NOMO-1 (cell line): ENCODE measurements around the gene SLC39A9.
"Not testable (repeated sequence)": the region's sequence is repeated elsewhere in the genome, so short reads cannot be mapped to it uniquely, and the experiment has no call there.

Experiments used
- DNase-seq, 2 experiments: peaks; one replicate each; lab custom pipeline; 2025; ENCODE audit not compliant: unreplicated experiment in 2 of 2; lab: John Stamatoyannopoulos, UW

The SLC39A9 gene

DNA sequence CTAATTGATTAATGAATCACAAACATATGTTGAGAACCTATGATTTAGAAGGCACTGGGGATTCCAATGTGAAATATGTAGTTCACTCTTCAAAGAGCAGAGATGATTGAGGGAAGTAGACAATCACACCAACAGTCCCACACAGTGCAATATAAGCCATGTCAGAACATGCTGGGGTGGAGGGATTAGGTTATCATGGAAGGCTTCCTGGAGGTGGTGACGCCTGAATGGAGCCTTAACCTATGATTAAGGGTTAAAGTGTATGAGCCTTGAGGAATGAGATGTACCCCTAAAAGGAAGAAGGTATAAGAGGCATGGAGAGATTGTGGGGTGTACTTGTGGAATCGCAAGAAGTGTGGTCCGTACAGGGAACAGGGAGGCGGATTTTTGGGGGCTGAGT lies 31.7 kb upstream of the SLC39A9 start:
- no peak for DNase-seq

DNA sequence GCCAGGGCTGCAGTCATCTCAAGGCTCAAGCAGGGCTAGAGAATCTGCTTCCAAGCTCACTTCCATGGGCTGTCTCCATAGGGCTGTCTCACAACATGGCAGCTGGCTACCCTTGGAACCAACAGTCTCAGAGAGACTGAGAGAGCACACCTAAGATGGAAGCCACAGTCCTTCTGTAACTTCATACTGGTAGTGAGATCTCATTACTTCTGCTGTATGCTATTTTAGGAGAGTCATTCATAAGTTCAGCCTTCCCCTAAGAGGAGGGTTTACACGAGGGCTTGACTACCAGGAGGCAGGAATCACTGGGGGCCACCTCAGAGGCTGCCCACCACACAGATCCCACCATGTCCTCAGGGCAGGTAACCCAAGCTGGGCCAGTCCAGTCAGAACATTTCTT lies 30.1 kb upstream of the SLC39A9 start:
- DNase-seq = no peak

DNA sequence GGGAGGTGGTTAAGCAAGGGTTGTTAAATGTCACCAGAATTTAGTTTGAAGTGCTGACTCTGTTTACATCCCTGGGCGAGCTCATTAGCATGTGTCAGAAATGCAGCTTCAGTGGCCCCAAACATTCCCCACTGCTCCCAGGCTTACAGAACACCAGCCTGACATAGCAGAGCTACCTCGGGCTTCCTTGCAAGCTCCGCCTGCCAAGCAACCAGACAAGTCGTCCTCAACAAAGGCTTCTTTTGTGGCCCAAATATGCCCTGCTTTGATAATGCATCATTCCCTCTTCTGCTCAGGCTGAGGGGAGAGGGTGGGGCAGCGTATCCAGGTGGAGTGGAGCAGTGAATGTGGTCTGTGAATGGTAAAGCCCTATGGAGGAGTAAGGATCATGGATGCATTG lies 28.4 kb upstream of the SLC39A9 start:
- no peak for DNase-seq

DNA sequence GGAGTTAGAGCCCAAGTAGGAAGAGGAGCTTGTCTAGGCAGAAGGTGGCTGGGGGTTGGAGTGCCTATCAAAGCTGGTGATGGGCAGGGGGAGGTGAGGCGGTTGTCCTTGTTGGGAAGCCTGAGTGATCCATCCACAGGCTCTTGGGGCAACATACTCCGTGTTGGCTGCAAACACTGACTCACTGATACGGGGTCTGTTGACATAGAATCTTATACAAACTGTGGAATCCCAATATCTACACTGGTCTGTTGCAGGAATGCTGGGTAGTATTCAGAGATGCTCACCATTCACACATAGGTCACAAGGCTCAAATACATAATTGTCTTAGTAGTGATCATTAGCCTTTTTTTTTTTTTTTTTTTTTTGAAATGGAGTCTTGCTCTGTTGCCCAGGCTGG lies 26.3 kb upstream of the SLC39A9 start:
- no peak for DNase-seq

DNA sequence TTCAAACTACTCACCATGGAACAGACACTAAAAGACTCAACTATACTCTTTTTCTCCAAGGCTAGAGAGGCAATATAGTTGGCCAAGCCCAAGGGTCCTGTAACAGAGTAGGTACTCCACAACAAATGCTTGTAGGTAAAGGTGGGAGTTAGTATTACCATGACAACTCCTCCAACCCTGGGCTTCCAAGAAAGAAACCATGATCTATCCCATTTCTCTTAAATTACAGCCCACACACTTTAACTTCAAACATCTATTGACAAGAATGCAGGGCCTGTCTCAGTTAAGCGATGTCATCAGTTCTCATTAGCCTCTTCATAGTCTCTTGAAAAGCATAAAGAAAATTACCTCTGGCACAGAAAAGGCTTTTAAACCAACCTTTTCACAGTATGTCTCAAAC lies 25.4 kb upstream of the SLC39A9 start:
- DNase-seq = no peak

DNA sequence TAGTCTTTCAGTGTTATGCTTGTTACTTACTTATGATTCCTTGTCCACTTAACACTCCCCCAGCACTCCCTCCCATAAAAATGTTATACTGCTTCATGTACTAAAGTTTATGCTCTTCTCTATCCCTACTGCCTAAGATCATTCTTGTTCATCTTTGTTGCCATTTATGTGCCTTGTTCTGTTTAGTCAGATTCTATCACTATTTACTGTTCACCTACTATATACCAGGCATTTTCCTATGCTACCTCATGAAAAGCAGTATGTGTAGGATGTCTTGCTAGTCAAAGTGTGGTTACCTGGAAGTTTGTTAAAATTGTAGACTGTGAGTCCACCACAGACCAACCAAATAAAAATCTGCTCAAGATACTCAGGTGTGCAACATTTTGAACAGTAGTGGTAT lies 24.3 kb upstream of the SLC39A9 start:
- DNase-seq = no peak

DNA sequence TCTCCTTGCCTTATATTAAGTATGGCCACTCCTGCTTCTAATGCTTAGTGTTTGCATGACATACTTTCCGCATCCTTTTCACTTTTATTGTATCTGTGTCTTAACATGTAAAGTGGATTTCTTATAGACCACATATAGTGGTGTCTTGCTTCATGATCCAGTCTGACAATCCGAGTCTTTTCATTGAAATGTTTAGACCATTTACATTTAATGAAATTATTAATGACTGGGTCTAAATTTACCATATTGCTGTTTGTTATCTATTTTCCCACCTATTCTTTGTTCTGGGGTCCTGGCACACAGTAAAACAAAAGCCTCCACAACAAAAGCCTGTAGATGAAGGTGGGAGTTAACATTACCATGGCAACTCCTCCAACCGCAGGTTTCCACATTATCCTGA lies 23.3 kb upstream of the SLC39A9 start:
- no peak for DNase-seq

DNA sequence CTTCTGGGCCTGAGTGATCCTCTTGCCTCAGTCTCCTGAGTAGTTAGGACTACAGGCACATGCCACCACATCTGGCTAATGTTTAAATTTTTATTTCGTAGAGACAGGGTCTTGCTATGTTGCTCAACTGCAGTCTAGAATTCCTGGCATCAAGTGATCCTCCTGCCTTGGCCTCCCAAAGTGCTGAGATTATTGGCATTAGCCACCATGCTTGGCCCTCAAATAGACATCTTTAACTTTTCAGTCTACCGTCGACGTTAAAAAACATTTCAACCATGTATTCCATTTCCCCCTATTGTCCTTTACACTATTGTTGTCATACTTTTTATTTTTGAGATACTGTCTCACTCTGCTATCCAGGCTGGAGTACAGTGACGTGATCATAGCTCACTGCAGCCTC lies 22.8 kb upstream of the SLC39A9 start:
- no peak for DNase-seq

DNA sequence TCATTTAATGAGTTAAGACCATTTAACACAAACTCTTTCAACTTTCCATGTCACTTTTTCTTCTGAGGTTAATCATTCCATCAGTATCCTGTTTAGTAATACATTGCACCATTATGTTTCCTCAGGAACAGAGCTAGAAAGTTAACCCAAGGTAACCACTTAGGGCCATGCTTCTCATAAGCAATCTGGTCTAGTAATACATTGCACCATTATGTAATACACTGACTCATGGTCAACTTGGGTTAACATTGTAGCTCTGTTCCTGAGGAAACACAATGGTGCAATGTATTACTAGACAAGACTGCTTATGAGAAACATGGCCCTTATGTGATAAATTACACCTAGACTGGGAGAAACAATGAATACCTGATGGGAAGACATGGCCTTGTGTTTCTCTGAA lies 22.1 kb upstream of the SLC39A9 start:
- DNase-seq = peak; percentile 12 to 30

DNA sequence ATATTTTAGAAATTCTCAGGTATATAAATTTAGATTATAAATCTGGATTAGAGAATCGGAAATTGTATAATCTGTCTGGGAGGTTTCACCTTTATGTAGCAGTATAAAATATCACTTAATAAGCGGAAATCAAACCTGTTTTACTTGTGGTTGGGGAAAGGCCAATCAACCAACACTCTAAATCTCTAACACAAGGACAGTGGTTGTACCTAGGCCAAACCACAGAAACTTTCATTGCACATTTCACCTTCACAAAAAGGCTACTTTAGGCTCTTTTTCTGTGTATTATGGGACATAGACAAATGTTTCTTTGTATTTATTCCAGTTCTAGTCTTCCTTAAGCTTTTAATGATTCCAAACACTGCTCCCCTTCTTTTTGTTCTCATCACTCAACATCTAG lies 20.2 kb upstream of the SLC39A9 start:
- DNase-seq = no peak

DNA sequence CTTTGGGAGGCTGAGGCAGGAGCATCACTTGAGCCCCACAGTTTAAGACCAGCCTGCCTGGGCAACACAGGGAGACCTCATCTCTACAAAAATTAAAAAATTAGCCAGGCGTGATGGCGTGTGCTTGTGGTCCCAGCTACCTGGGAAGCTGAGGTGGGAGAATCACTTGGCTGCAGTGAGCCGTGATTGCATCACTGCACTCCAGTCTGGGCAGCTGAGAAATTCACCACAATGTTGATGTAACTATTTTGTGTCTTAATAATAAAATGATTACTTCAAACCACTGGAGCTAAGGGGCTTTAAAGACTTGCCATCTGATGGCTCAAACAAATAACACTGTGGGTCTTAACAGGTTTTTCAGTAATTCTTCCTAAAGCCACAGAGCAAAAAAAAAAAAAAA lies 11.2 kb upstream of the SLC39A9 start:
- DNase-seq = no peak

DNA sequence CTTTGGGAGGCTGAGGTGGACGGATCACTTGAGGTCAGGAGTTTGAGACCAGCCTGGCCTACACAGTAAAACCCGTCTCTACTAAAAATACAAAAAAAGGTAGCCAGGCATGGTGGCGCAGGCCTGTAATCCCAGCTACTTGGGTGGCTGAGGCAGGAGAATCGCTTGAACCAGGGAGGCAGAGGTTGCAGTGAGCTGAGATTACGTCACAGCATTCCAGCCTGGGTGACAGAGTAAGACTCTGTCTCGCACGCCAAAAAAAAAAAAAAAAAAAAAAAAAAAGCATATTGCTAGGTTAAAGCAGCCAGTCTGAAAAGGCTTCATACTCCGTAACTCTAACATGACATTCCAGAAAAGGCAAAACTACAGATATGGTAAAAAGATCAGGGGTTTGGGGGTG lies 7.1 kb upstream of the SLC39A9 start:
- not testable (repeated sequence) for DNase-seq

DNA sequence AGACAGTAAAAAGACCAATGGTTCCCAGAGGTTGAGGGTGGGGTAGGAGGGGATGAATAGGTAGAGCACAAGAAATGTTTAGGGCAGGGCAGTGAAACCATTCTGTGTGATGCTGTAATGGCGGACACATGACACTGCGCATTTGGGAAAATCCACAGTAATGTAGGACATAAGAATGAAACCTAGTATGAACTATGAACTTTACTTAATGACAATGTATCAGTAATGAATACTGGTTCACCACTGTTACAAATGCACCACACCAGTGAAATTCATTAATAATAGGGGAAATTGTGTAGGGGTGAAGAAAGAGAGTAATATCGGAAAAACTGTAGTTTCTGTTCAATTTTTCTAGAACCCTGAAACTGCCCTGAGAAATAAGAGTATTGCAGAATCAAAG lies 6.0 kb upstream of the SLC39A9 start:
- no peak for DNase-seq

DNA sequence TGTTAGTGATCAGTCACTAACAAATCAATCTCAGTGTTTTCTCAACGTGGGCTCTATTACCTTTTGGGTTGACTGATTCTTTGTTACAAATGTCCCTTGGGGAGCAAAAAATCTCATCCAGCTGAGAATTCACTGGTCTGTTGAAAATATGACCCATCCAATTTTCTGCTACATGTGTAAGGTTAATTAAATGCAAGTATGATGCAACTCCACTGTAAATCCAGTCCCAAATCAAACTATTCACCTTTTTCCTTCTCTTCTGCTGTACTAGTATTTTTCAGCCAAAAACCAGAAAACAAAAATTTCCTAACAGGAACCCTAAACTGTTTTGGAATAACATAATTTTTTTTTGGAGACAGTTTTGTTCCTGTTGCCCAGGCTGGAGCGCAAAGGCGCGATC lies 2.6 kb upstream of the SLC39A9 start:
- DNase-seq = no peak

DNA sequence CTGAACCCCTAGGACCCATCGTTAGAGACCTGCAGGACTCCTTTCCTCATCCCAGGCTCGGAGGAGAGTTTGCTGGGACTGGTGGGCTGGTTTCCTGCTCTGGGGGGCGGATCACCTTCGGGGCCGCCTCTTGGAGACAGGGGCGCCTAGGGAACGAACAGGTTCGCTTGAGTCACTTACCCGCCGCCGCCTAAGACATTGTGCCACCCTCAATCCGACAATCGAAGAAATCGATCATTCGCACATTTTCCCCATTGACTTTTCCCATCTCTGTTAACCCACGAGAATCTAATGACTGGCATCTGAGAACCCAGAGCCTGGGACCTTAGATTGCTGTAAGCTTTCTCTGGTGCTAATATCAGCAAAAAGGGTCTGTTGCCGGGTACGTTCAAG lies 322 bp downstream of the SLC39A9 start:
- DNase-seq = no peak

DNA sequence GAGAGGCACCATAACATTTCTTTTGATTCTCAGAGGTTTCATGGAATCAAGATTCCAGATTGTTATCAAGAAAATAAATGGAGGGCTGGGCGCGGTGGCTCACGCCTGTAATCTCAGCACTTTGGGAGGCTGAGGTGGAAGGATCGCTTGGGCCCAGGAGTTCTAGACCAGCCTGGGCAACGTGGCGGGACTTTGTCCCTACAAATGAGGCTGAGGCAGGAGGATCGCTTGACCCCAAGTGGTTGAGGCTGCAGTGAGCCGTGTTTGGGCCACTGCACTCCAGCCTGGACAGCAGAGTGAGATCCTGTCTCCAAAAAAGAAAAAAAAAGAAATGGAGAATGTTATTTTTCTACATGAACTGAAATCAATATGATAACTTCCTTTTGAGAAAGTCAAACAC lies 1.3 kb downstream of the SLC39A9 start:
- DNase-seq = no peak

DNA sequence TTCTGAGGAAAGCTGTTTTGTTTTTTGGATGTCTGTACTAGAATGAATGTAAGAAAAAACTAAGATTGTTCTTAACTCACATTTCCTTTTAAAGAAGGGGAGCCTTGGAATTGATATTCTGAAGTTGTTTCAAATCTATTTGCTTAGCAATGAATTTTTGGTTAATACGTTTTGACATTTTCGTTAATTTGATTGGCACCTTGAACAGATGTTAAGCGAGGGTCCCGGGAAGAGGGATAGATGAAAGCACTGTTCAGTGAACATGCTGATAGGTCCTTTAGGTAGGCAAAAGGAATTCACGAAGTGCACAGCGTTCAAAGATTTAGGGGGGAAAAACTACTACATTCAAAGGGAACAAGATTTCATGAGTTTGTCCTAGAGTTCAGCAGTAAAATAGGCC lies 1.7 kb downstream of the SLC39A9 start:
- no peak for DNase-seq

DNA sequence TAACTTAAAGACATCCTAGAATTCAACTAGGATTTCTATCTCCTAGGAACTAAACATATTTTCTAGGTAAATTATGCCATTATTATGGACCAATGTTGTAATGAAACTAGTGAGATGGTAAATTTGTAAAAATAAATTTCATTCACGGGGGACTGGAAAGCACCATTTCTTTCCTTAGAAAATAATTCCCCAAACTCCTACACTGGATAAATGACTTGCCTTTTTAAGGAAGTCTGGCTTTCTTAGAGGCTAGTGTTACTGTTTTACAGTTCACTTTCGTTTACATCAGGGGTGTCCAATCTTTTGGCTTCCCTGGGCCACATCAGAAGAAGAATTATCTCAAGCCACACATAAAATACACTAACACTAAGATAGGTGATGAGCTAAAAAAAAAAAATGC lies 3.3 kb downstream of the SLC39A9 start:
- DNase-seq = no peak

DNA sequence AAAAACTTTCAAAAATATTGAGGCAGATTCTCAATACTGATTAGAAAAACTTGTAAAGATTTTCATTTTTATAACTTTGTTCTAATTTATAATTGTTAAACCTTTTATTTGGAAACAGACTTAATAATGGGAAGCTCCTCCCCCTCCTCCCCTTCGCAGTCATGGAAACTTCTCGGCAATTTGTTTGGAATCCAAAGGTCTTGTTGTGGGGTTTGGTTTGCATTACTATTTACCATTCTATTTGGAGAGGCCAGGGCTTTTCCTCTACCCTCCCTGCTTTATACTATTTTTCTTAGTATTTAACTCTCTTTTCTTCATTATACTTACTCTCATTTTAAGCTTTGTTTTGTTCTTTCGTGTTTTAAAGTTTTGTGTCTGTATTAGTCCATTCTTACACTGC lies 6.0 kb downstream of the SLC39A9 start:
- DNase-seq = no peak

DNA sequence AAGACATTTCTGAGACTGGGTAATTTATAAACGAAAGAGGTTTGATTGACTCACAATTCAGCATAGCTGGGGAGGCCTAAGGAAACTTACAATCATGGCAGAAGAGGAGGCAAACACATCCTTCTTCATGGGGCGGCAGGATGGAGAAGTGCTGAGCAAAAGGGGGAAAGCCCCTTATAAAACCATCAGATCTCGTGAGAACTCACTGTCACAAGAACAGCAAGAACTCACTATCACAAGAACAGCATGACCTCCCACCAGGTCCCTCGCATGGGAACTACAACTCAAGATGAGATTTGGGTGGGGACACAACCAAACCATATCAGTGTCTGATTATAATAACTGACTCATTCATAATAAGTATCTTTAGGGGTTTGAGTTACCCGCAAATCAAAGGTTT lies 6.4 kb downstream of the SLC39A9 start:
- no peak for DNase-seq

DNA sequence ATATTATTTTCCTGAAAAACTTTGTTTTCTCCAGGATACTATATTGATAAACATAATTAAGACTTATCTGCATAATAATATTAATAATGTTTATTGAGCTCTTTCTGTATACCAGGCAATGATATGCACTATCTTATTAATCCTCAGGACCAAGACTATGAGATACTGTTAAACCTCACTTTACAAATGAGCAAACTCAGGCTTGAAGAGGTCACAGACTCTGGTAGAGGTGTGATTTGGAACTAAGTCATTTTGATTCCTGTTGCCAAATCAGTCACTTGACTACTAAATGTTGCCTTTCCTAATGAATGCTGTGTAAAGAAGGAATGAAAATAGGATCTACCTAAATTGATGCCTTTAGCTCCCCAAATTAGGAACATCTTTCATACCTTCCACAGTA lies 7.3 kb downstream of the SLC39A9 start:
- DNase-seq = no peak

DNA sequence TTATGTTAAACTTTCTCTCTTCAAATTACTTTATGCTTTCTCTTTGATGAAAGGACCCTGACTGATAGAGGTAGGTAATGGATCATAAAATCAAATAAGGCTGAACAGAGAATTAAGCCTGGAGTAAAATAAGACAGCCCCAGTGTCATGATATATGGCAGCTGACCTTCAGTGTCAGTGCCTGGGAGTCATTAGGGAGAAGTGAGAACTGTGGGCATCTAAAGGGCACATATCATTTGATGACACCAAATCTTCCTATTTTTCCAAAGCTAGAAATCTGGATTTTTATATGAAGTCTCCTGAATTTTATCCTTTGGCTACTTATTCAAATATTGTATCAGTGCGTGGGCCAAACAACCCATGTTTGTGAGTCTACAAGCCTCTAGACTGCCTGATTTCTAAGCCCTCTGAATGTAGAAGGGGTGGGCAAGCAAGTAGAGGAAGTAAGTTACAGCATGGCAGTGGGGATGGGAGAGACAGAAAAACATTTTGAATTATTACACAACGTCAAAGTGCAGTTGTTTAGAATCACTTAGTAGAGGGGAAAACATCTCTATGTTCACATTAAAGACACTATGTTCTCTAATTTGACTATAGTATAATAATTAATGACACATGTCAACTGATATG lies 10.0 kb downstream of the SLC39A9 start:
- DNase-seq = peak; percentile 24 to 43

DNA sequence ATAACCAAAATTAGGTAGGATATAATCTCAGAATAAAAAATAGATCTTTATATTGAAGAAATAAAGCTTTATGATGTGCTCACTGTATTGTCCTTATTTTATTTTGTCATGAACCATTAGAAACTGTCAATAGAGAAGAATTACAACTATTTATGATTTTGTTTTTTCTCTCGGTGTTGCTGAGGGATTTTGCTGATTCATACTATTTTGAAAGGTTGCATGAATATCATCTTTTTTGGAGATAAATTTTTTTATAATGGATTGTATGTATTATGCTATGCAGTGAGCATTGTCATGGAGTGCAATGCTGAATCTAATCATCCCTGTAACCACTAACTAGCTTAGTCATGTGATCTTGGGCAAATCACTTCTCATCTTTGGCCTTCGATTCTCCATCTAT lies 15.0 kb downstream of the SLC39A9 start:
- no peak for DNase-seq

DNA sequence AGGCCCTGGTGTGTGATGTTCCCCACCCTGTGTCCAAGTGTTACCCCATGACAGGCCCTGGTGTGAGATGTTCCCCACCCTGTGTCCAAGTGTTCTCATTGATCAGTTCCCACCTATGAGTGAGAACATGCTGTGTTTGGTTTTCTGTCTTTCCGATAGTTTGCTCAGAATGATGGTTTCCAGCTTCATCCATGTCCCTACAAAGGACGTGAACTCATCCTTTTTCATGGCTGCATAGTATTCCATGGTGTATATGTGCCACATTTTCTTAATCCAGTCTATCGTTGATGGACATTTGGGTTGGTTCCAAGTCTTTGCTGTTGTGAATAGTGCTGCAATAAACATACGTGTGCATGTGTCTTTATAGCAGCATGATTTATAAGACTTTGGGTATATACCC lies 17.6 kb downstream of the SLC39A9 start:
- not testable (repeated sequence) for DNase-seq
